ENCODE data around the gene PRCP. TPM values are rescaled to one million over a fixed set of nuclear protein-coding genes. Genes with fewer than 3 reads are reported as not detected.
"Not testable (repeated sequence)": the region's sequence is repeated elsewhere in the genome, so short reads cannot be mapped to it uniquely, and the experiment has no call there.

PRCP gene
- 68.1 TPM for polyA plus RNA-seq (2013, experiment 1 of 2)
- polyA plus RNA-seq (2013, experiment 2 of 2): 71.3 TPM

DNA sequence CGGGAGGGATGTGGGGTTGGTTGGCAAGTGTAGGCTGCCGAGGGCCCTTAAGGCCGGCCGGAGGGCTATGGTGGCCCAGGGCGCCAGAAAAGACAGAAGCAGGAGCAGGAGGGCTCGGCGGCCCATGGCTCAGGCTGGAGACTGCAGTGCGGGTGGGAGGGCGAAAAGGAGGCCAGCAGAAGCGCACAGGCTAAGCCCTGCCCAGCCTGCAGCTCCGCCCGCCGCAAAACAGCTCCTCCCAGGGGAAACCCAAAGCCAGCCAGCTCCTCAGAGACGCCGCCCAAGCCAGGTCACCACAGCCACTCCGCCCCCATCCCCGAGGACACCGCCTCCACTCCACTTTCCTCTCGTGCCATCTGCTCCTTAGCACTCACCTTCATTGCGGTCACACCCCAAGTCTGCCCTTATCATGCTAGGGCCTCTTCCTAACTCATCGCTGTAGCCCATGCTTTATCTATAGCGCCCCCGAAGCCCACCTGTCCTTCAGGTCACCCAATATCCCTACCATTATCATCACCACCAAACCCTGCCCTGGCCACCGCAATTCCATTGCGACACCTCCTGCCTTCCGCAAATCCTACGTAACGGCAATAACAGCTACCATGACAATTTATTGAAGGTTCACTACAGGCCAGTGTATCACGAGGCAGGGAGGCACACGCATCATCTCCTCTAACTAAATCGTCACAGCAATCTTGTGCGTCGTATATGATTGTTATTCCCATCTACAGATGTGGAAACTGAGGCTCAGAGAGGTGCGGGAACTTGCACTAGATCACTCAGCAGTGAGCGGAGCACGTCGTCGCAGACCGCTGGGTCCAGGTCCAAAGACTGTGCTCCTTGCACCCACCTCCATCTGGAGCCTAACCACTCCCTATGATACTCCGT, at the start of gene PRCP:
PRCP (minus strand) TSS at position 154 of the 888 bp plus-strand sequence; CDS start at position 126, 28 bp downstream.
- Histone ChIP-seq H2BK15ac (ENCODE audit: low read depth, poor library complexity, severe bottlenecking) (peak within 1 kb of the TSS; percentile 12), H3K23ac (ENCODE audit: low read length in 2 of 2) (no peak within 1 kb of the TSS), H3K4me2 (ENCODE audit: low read length, poor library complexity, severe bottlenecking) (peak within 1 kb of the TSS; percentile 83), H3K4ac (ENCODE audit: low read depth in 1 of 2, low read length in 2 of 2) (peak within 1 kb of the TSS in 1 of 2 experiments; percentile 82), H2BK120ac (ENCODE audit: low read depth, low read length) (no peak within 1 kb of the TSS), H2BK12ac (ENCODE audit: low read length in 2 of 2) (peak within 1 kb of the TSS in 1 of 2 experiments; percentile 66), H3K4me3 (ENCODE audit: insufficient read depth in 1 of 2, low read depth in 1 of 2, low read length in 2 of 2) (peak within 1 kb of the TSS; percentile 69 to 91), H3K4me1 (ENCODE audit: control insufficient read depth, insufficient read depth, low read depth, low read length) (peaks cover 2% of the 10 kb centered on the region), H2AFZ (ENCODE audit: low read depth, low read length) (peak within 1 kb of the TSS; percentile 99), H3K27me3 (ENCODE audit: control insufficient read depth in 1 of 2, insufficient read depth in 1 of 2, low read length in 2 of 2) (no peaks in the 10 kb centered on the region), H4K8ac (ENCODE audit: low read length) (peak within 1 kb of the TSS; percentile 94), H3K9ac (ENCODE audit: low read length) (peak within 1 kb of the TSS; percentile 95), H3K14ac (ENCODE audit: low read length in 2 of 2) (peak within 1 kb of the TSS in 1 of 2 experiments; percentile 87), H3K36me3 (ENCODE audit: control insufficient read depth in 1 of 2, insufficient read depth in 2 of 2, low read depth in 1 of 2, low read length in 2 of 2) (no peaks in the 10 kb centered on the region), H4K91ac (ENCODE audit: low read length) (peak within 1 kb of the TSS; percentile 87), H2AK5ac (ENCODE audit: low read length, severe bottlenecking) (no peak within 1 kb of the TSS), H3K79me1 (replicated peaks; ENCODE audit: low read length, poor library complexity, severe bottlenecking) (peaks cover 28% of the 10 kb centered on the region), H2BK5ac (ENCODE audit: low read depth, low read length, poor library complexity, severe bottlenecking) (no peak within 1 kb of the TSS), H3K9me3 (ENCODE audit: control insufficient read depth, low read length) (no peaks in the 10 kb centered on the region), H3K18ac (ENCODE audit: low read depth in 1 of 2, low read length in 2 of 2) (peak within 1 kb of the TSS; percentile 34 to 94), H3K27ac (ENCODE audit: low read length, poor library complexity, severe bottlenecking) (peak within 1 kb of the TSS; percentile 73)
- WGBS: under 1% methylated on average over 40 of the region's 40 CpGs
- DNase-seq: peak; percentile 95

DNA sequence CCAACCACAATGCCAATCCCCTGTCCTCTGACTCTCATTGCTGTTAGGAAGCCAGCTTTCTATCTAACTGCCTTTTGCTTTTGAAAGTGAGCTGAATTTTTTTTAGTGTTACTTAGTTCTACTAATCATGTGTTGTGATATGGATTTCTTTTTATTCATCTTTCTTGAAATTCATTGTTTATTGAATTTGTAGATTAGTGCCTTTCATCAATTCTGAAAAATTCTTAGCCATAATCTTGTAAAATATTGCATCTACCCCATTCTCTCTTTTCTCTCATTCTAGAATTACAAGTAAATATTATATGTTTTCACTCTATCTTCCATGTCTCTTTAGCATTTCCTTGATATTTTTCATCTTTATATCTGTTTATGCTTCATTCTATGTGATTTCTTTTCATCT, 49.1 kb upstream of the PRCP start:
- no peak overlapping the region for H2BK15ac ChIP-seq (ENCODE audit: low read depth, poor library complexity, severe bottlenecking)
- H3K23ac ChIP-seq (ENCODE audit: low read length in 2 of 2): no peak overlapping the region
- H3K9ac ChIP-seq (ENCODE audit: low read length): no peak overlapping the region
- H3K4ac ChIP-seq (ENCODE audit: low read depth in 1 of 2, low read length in 2 of 2): no peak overlapping the region
- no peaks in the 10 kb centered on the region for H3K27me3 ChIP-seq (ENCODE audit: control insufficient read depth in 1 of 2, insufficient read depth in 1 of 2, low read length in 2 of 2)
- H2BK12ac ChIP-seq (ENCODE audit: low read length in 2 of 2): no peak overlapping the region
- no peak overlapping the region for H4K91ac ChIP-seq (ENCODE audit: low read length)
- H4K8ac ChIP-seq (ENCODE audit: low read length): no peak overlapping the region
- no peaks in the 10 kb centered on the region for H3K79me1 ChIP-seq (replicated peaks; ENCODE audit: low read length, poor library complexity, severe bottlenecking)
- H3K27ac ChIP-seq (ENCODE audit: low read length, poor library complexity, severe bottlenecking): no peak overlapping the region
- H2BK5ac ChIP-seq (ENCODE audit: low read depth, low read length, poor library complexity, severe bottlenecking): no peak overlapping the region
- H2AFZ ChIP-seq (ENCODE audit: low read depth, low read length): no peak overlapping the region
- no peak overlapping the region for H3K14ac ChIP-seq (ENCODE audit: low read length in 2 of 2)
- no peak overlapping the region for H3K4me3 ChIP-seq (ENCODE audit: insufficient read depth in 1 of 2, low read depth in 1 of 2, low read length in 2 of 2)
- no peak overlapping the region for H2AK5ac ChIP-seq (ENCODE audit: low read length, severe bottlenecking)
- H3K4me2 ChIP-seq (ENCODE audit: low read length, poor library complexity, severe bottlenecking): no peak overlapping the region
- H2BK120ac ChIP-seq (ENCODE audit: low read depth, low read length): no peak overlapping the region
- no peaks in the 10 kb centered on the region for H3K4me1 ChIP-seq (ENCODE audit: control insufficient read depth, insufficient read depth, low read depth, low read length)
- peaks cover 5% of the 10 kb centered on the region for H3K9me3 ChIP-seq (ENCODE audit: control insufficient read depth, low read length)
- DNase-seq: no peak
- H3K18ac ChIP-seq (ENCODE audit: low read depth in 1 of 2, low read length in 2 of 2): no peak overlapping the region
- no peaks in the 10 kb centered on the region for H3K36me3 ChIP-seq (ENCODE audit: control insufficient read depth in 1 of 2, insufficient read depth in 2 of 2, low read depth in 1 of 2, low read length in 2 of 2)

- H3K14ac ChIP-seq (ENCODE audit: low read length in 2 of 2): peak overlapping the region in 1 of 2 experiments; percentile 74
- no peaks in the 10 kb centered on the region for H3K36me3 ChIP-seq (ENCODE audit: control insufficient read depth in 1 of 2, insufficient read depth in 2 of 2, low read depth in 1 of 2, low read length in 2 of 2)
- no peak overlapping the region for H2BK5ac ChIP-seq (ENCODE audit: low read depth, low read length, poor library complexity, severe bottlenecking)
- no peaks in the 10 kb centered on the region for H3K4me1 ChIP-seq (ENCODE audit: control insufficient read depth, insufficient read depth, low read depth, low read length)
- DNase-seq: no peak
- no peak overlapping the region for H3K23ac ChIP-seq (ENCODE audit: low read length in 2 of 2)
- no peak overlapping the region for H2BK120ac ChIP-seq (ENCODE audit: low read depth, low read length)
- H3K4me2 ChIP-seq (ENCODE audit: low read length, poor library complexity, severe bottlenecking): no peak overlapping the region
- no peak overlapping the region for H3K9ac ChIP-seq (ENCODE audit: low read length)
- H4K91ac ChIP-seq (ENCODE audit: low read length): no peak overlapping the region
- no peaks in the 10 kb centered on the region for H3K27me3 ChIP-seq (ENCODE audit: control insufficient read depth in 1 of 2, insufficient read depth in 1 of 2, low read length in 2 of 2)
- no peaks in the 10 kb centered on the region for H3K79me1 ChIP-seq (replicated peaks; ENCODE audit: low read length, poor library complexity, severe bottlenecking)
- H3K4ac ChIP-seq (ENCODE audit: low read depth in 1 of 2, low read length in 2 of 2): no peak overlapping the region
- no peak overlapping the region for H2AFZ ChIP-seq (ENCODE audit: low read depth, low read length)
- no peak overlapping the region for H2BK12ac ChIP-seq (ENCODE audit: low read length in 2 of 2)
- H3K9me3 ChIP-seq (ENCODE audit: control insufficient read depth, low read length): no peaks in the 10 kb centered on the region
- no peak overlapping the region for H2AK5ac ChIP-seq (ENCODE audit: low read length, severe bottlenecking)
- no peak overlapping the region for H3K27ac ChIP-seq (ENCODE audit: low read length, poor library complexity, severe bottlenecking)
- H2BK15ac ChIP-seq (ENCODE audit: low read depth, poor library complexity, severe bottlenecking): no peak overlapping the region
- no peak overlapping the region for H3K4me3 ChIP-seq (ENCODE audit: insufficient read depth in 1 of 2, low read depth in 1 of 2, low read length in 2 of 2)
- H3K18ac ChIP-seq (ENCODE audit: low read depth in 1 of 2, low read length in 2 of 2): no peak overlapping the region
- H4K8ac ChIP-seq (ENCODE audit: low read length): no peak overlapping the region
Measured at GRCh38 chr11:82945682-82946081, 45.5 kb upstream of the PRCP start.

DNA sequence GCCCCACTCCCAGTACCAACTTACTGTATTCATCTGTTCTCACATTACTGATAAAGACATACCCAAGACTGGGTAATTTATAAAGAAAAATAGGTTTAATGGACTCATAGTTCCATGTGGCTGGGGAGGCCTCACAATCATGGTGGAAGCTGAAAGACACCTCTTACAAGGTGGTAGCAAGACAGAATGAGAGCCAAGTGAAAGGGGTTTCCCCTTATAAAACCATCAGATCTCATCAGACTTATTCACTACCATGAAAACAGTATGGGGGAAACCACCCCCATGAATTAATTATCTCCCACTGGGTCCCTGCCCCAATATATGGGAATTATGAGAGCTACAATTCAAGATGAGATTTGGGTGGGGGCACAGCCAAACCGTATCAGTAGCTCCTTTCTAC, 44.8 kb upstream of the PRCP start:
- WGBS: 80% methylated on average over 1 of the region's 1 CpG
- not testable (repeated sequence) for H2AK5ac ChIP-seq (ENCODE audit: low read length, severe bottlenecking)

More for the DNA sequence above, 44.8 kb upstream of the PRCP start:
- not testable (repeated sequence) for H2BK5ac ChIP-seq (ENCODE audit: low read depth, low read length, poor library complexity, severe bottlenecking); H3K9me3 ChIP-seq (ENCODE audit: control insufficient read depth, low read length); DNase-seq; H2BK12ac ChIP-seq (ENCODE audit: low read length in 2 of 2); H2AFZ ChIP-seq (ENCODE audit: low read depth, low read length); H3K18ac ChIP-seq (ENCODE audit: low read depth in 1 of 2, low read length in 2 of 2); H3K4me2 ChIP-seq (ENCODE audit: low read length, poor library complexity, severe bottlenecking); H2BK15ac ChIP-seq (ENCODE audit: low read depth, poor library complexity, severe bottlenecking); H2BK120ac ChIP-seq (ENCODE audit: low read depth, low read length); H4K91ac ChIP-seq (ENCODE audit: low read length); H4K8ac ChIP-seq (ENCODE audit: low read length); H3K23ac ChIP-seq (ENCODE audit: low read length in 2 of 2); H3K4me3 ChIP-seq (ENCODE audit: insufficient read depth in 1 of 2, low read depth in 1 of 2, low read length in 2 of 2); H3K36me3 ChIP-seq (ENCODE audit: control insufficient read depth in 1 of 2, insufficient read depth in 2 of 2, low read depth in 1 of 2, low read length in 2 of 2); H3K79me1 ChIP-seq (replicated peaks; ENCODE audit: low read length, poor library complexity, severe bottlenecking); H3K4me1 ChIP-seq (ENCODE audit: control insufficient read depth, insufficient read depth, low read depth, low read length); H3K9ac ChIP-seq (ENCODE audit: low read length); H3K27ac ChIP-seq (ENCODE audit: low read length, poor library complexity, severe bottlenecking); H3K14ac ChIP-seq (ENCODE audit: low read length in 2 of 2); H3K27me3 ChIP-seq (ENCODE audit: control insufficient read depth in 1 of 2, insufficient read depth in 1 of 2, low read length in 2 of 2); H3K4ac ChIP-seq (ENCODE audit: low read depth in 1 of 2, low read length in 2 of 2)
